ENCODE data around the gene SLC9B2.
"Not testable (repeated sequence)": the region's sequence is repeated elsewhere in the genome, so short reads cannot be mapped to it uniquely, and the experiment has no call there.

The SLC9B2 gene

GRCh38 chr4:103012060-103012459, 64.5 kb downstream of the SLC9B2 start:
- Histone ChIP-seq H3K4me1 (ENCODE audit: control insufficient read depth in 1 of 2, insufficient read depth in 2 of 2, low read length in 2 of 2) (peaks cover 15 to 19% of the 10 kb centered on the region in 2 donors), H3K27ac (ENCODE audit: low read length) (peak overlapping the region; percentile 74), H3K9me3 (ENCODE audit: control insufficient read depth in 1 of 2, low read length in 2 of 2) (no peaks in the 10 kb centered on the region), H3K27me3 (ENCODE audit: low read depth, low read length) (no peaks in the 10 kb centered on the region), H3K36me3 (ENCODE audit: control insufficient read depth in 1 of 2, insufficient read depth in 2 of 2, low read length in 2 of 2) (no peaks in the 10 kb centered on the region), H3K4me3 (ENCODE audit: low read depth in 1 of 2, low read length in 2 of 2) (no peak overlapping the region)

GRCh38 chr4:103011378-103012025, 65.1 kb downstream of the SLC9B2 start:
- peak overlapping the region; percentile 74 for H3K27ac ChIP-seq (ENCODE audit: low read length)
- no peaks in the 10 kb centered on the region for H3K27me3 ChIP-seq (ENCODE audit: low read depth, low read length)
- H3K4me3 ChIP-seq (ENCODE audit: low read depth in 1 of 2, low read length in 2 of 2) = no peak overlapping the region
- no peaks in the 10 kb centered on the region for H3K36me3 ChIP-seq (ENCODE audit: control insufficient read depth in 1 of 2, insufficient read depth in 2 of 2, low read length in 2 of 2)
- H3K4me1 ChIP-seq (ENCODE audit: control insufficient read depth in 1 of 2, insufficient read depth in 2 of 2, low read length in 2 of 2) = peaks cover 15 to 19% of the 10 kb centered on the region in 2 donors
- no peaks in the 10 kb centered on the region for H3K9me3 ChIP-seq (ENCODE audit: control insufficient read depth in 1 of 2, low read length in 2 of 2)

GRCh38 chr4:103010804-103011203, 65.8 kb downstream of the SLC9B2 start:
- Histone ChIP-seq H3K9me3 (ENCODE audit: control insufficient read depth in 1 of 2, low read length in 2 of 2) (no peaks in the 10 kb centered on the region), H3K4me1 (ENCODE audit: control insufficient read depth in 1 of 2, insufficient read depth in 2 of 2, low read length in 2 of 2) (peaks cover 15 to 19% of the 10 kb centered on the region in 2 donors), H3K4me3 (ENCODE audit: low read depth in 1 of 2, low read length in 2 of 2) (no peak overlapping the region), H3K27ac (ENCODE audit: low read length) (peak overlapping the region; percentile 74), H3K36me3 (ENCODE audit: control insufficient read depth in 1 of 2, insufficient read depth in 2 of 2, low read length in 2 of 2) (no peaks in the 10 kb centered on the region), H3K27me3 (ENCODE audit: low read depth, low read length) (no peaks in the 10 kb centered on the region)

- Histone ChIP-seq H3K27ac (ENCODE audit: low read length) (no peak overlapping the region), H3K9me3 (ENCODE audit: control insufficient read depth in 1 of 2, low read length in 2 of 2) (no peaks in the 10 kb centered on the region), H3K36me3 (ENCODE audit: control insufficient read depth in 1 of 2, insufficient read depth in 2 of 2, low read length in 2 of 2) (no peaks in the 10 kb centered on the region), H3K4me3 (ENCODE audit: low read depth in 1 of 2, low read length in 2 of 2) (no peak overlapping the region), H3K27me3 (ENCODE audit: low read depth, low read length) (no peaks in the 10 kb centered on the region), H3K4me1 (ENCODE audit: control insufficient read depth in 1 of 2, insufficient read depth in 2 of 2, low read length in 2 of 2) (peaks cover 15 to 19% of the 10 kb centered on the region in 2 donors)
Measured at GRCh38 chr4:103008875-103009729, 67.5 kb downstream of the SLC9B2 start.

GRCh38 chr4:103002551-103002950, 74.0 kb downstream of the SLC9B2 start:
- Histone ChIP-seq H3K27ac (ENCODE audit: low read length) (no peak overlapping the region), H3K4me3 (ENCODE audit: low read depth in 1 of 2, low read length in 2 of 2) (no peak overlapping the region), H3K4me1 (ENCODE audit: control insufficient read depth in 1 of 2, insufficient read depth in 2 of 2, low read length in 2 of 2) (no peaks in the 10 kb centered on the region), H3K27me3 (ENCODE audit: low read depth, low read length) (no peaks in the 10 kb centered on the region), H3K9me3 (ENCODE audit: control insufficient read depth in 1 of 2, low read length in 2 of 2) (no peaks in the 10 kb centered on the region), H3K36me3 (ENCODE audit: control insufficient read depth in 1 of 2, insufficient read depth in 2 of 2, low read length in 2 of 2) (no peaks in the 10 kb centered on the region)

- H3K9me3 ChIP-seq (ENCODE audit: control insufficient read depth in 1 of 2, low read length in 2 of 2) = no peaks in the 10 kb centered on the region
- H3K4me1 ChIP-seq (ENCODE audit: control insufficient read depth in 1 of 2, insufficient read depth in 2 of 2, low read length in 2 of 2) = no peaks in the 10 kb centered on the region
- no peaks in the 10 kb centered on the region for H3K27me3 ChIP-seq (ENCODE audit: low read depth, low read length)
- no peak overlapping the region for H3K27ac ChIP-seq (ENCODE audit: low read length)
- H3K36me3 ChIP-seq (ENCODE audit: control insufficient read depth in 1 of 2, insufficient read depth in 2 of 2, low read length in 2 of 2) = no peaks in the 10 kb centered on the region
- H3K4me3 ChIP-seq (ENCODE audit: low read depth in 1 of 2, low read length in 2 of 2) = no peak overlapping the region
Measured at GRCh38 chr4:102994803-102995202, 81.8 kb downstream of the SLC9B2 start.

GRCh38 chr4:102993985-102994384, 82.6 kb downstream of the SLC9B2 start:
- not testable (repeated sequence) for H3K4me1 ChIP-seq (ENCODE audit: control insufficient read depth in 1 of 2, insufficient read depth in 2 of 2, low read length in 2 of 2); H3K27me3 ChIP-seq (ENCODE audit: low read depth, low read length); H3K36me3 ChIP-seq (ENCODE audit: control insufficient read depth in 1 of 2, insufficient read depth in 2 of 2, low read length in 2 of 2); H3K4me3 ChIP-seq (ENCODE audit: low read depth in 1 of 2, low read length in 2 of 2); H3K27ac ChIP-seq (ENCODE audit: low read length); H3K9me3 ChIP-seq (ENCODE audit: control insufficient read depth in 1 of 2, low read length in 2 of 2)

- Histone ChIP-seq H3K27me3 (ENCODE audit: low read depth, low read length) (no peaks in the 10 kb centered on the region), H3K4me3 (ENCODE audit: low read depth in 1 of 2, low read length in 2 of 2) (no peak overlapping the region), H3K9me3 (ENCODE audit: control insufficient read depth in 1 of 2, low read length in 2 of 2) (no peaks in the 10 kb centered on the region), H3K4me1 (ENCODE audit: control insufficient read depth in 1 of 2, insufficient read depth in 2 of 2, low read length in 2 of 2) (no peaks in the 10 kb centered on the region), H3K27ac (ENCODE audit: low read length) (no peak overlapping the region), H3K36me3 (ENCODE audit: control insufficient read depth in 1 of 2, insufficient read depth in 2 of 2, low read length in 2 of 2) (no peaks in the 10 kb centered on the region)
Measured at GRCh38 chr4:102988429-102989020, 88.0 kb downstream of the SLC9B2 start.

GRCh38 chr4:102981005-102981404, 95.6 kb downstream of the SLC9B2 start:
- Histone ChIP-seq H3K36me3 (ENCODE audit: control insufficient read depth in 1 of 2, insufficient read depth in 2 of 2, low read length in 2 of 2) (no peaks in the 10 kb centered on the region), H3K4me1 (ENCODE audit: control insufficient read depth in 1 of 2, insufficient read depth in 2 of 2, low read length in 2 of 2) (no peaks in the 10 kb centered on the region), H3K4me3 (ENCODE audit: low read depth in 1 of 2, low read length in 2 of 2) (no peak overlapping the region), H3K27me3 (ENCODE audit: low read depth, low read length) (no peaks in the 10 kb centered on the region), H3K27ac (ENCODE audit: low read length) (no peak overlapping the region), H3K9me3 (ENCODE audit: control insufficient read depth in 1 of 2, low read length in 2 of 2) (peaks cover 0 to 3% of the 10 kb centered on the region in 2 donors)
